MM.1S (cell line): ENCODE data around the gene BTBD6.
"Not testable (repeated sequence)": the region's sequence is repeated elsewhere in the genome, so short reads cannot be mapped to it uniquely, and the experiment has no call there.

Experiments
- DNase-seq: peaks from one replicate; pipeline ENCODE4 v3.0.0-alpha.2; 2015
- H2AFZ ChIP-seq: fragments of 300-600 bp; sonication (generic); 2 replicates; pipeline ENCODE4 v1.6.0; 2016; ENCODE audit warnings: antibody characterized with exemption, low read length
- H3F3A ChIP-seq: fragments of 300-600 bp; sonication (generic); 2 replicates; pipeline ENCODE4 v1.6.1; 2016; ENCODE audit warnings: mild to moderate bottlenecking, antibody characterized with exemption, low read length, moderate library complexity, mixed read lengths; ENCODE audit not compliant: insufficient read depth
- H3K27ac ChIP-seq: fragments of 300-600 bp; sonication (generic); 2 replicates; pipeline ENCODE4 v1.5.1; 2016; ENCODE audit warnings: mild to moderate bottlenecking, low read length
- H3K27me3 ChIP-seq: fragments of 300-600 bp; sonication (generic); replicated peaks from 2 replicates; pipeline ENCODE4 v1.6.0; 2016; ENCODE audit warnings: low read length; ENCODE audit not compliant: insufficient read depth
- H3K36me3 ChIP-seq: fragments of 300-600 bp; sonication (generic); replicated peaks from 2 replicates; pipeline ENCODE4 v1.6.1; 2016; ENCODE audit warnings: mild to moderate bottlenecking, low read length, mixed read lengths; ENCODE audit not compliant: insufficient read depth
- H3K4me1 ChIP-seq: fragments of 300-600 bp; sonication (generic); 2 replicates; pipeline ENCODE4 v1.6.1; 2016; ENCODE audit warnings: low read length, mixed read lengths
- H3K4me2 ChIP-seq: fragments of 300-600 bp; sonication (generic); 2 replicates; pipeline ENCODE4 v1.6.0; 2016; ENCODE audit warnings: low read depth, low read length
- H3K4me3 ChIP-seq: fragments of 300-600 bp; sonication (generic); 2 replicates; pipeline ENCODE4 v1.5.1; 2016; ENCODE audit warnings: low read length, mixed read lengths
- H3K79me2 ChIP-seq: fragments of 300-600 bp; sonication (generic); 2 replicates; pipeline ENCODE4 v1.6.1; 2016; ENCODE audit warnings: mixed run types, low read length, mixed read lengths
- H3K9ac ChIP-seq: fragments of 300-600 bp; sonication (generic); 2 replicates; pipeline ENCODE4 v1.6.1; 2016; ENCODE audit warnings: low read length, mixed read lengths
- H3K9me2 ChIP-seq: fragments of 300-600 bp; sonication (generic); replicated peaks from 2 replicates; pipeline ENCODE4 v1.6.1; 2016; ENCODE audit warnings: mild to moderate bottlenecking, low read length, mixed read lengths; ENCODE audit not compliant: insufficient read depth
- H3K9me3 ChIP-seq: fragments of 300-600 bp; sonication (generic); replicated peaks from 2 replicates; pipeline ENCODE4 v1.6.1; 2016; ENCODE audit warnings: mild to moderate bottlenecking, low read length, mixed read lengths; ENCODE audit not compliant: insufficient read depth
- H4K20me1 ChIP-seq: fragments of 300-600 bp; sonication (generic); 2 replicates; pipeline ENCODE4 v1.6.1; 2016; ENCODE audit warnings: mild to moderate bottlenecking, low read length, moderate library complexity, mixed read lengths; ENCODE audit not compliant: insufficient read depth
- CTCF ChIP-seq: fragments of 300-600 bp; sonication (generic); IDR thresholded peaks from 2 replicates; pipeline ENCODE4 v1.5.1; 2016; ENCODE audit warnings: antibody characterized with exemption, low read length, mixed read lengths
- EZH2 ChIP-seq: fragments of 300-600 bp; sonication (generic); optimal IDR thresholded peaks from 2 replicates; pipeline ENCODE3; 2017; ENCODE audit warnings: low read depth, mild to moderate bottlenecking, antibody characterized with exemption, low read length, mixed read lengths
- EZH2phosphoT487 ChIP-seq: fragments of 300-600 bp; sonication (generic); IDR thresholded peaks from 2 replicates; pipeline ENCODE4 v1.6.1; 2018; ENCODE audit warnings: antibody characterized with exemption, low read length

BTBD6 gene

GRCh38 chr14:105292826-105293711 is 44.7 kb downstream of the BTBD6 start:
- H3K36me3 ChIP-seq: no peaks in the 10 kb centered on the region
- no peak for DNase-seq
- H4K20me1 ChIP-seq: no peaks in the 10 kb centered on the region
- peaks cover 50% of the 10 kb centered on the region for H3K79me2 ChIP-seq
- TF ChIP-seq EZH2 (no peak), CTCF (no peak), EZH2phosphoT487 (no peak)
- H3K4me3 ChIP-seq: no peak overlapping the region
- no peak overlapping the region for H3K27ac ChIP-seq
- no peak overlapping the region for H3K4me2 ChIP-seq
- no peak overlapping the region for H2AFZ ChIP-seq
- no peaks in the 10 kb centered on the region for H3K27me3 ChIP-seq
- no peak overlapping the region for H3K9ac ChIP-seq
- no peaks in the 10 kb centered on the region for H3K9me3 ChIP-seq
- no peaks in the 10 kb centered on the region for H3K4me1 ChIP-seq
- no peaks in the 10 kb centered on the region for H3F3A ChIP-seq
- H3K9me2 ChIP-seq: no peaks in the 10 kb centered on the region

- Histone ChIP-seq H4K20me1 (no peaks in the 10 kb centered on the region), H2AFZ (no peak overlapping the region), H3K9me2 (no peaks in the 10 kb centered on the region), H3K4me3 (no peak overlapping the region), H3F3A (no peaks in the 10 kb centered on the region), H3K36me3 (no peaks in the 10 kb centered on the region), H3K27ac (no peak overlapping the region), H3K4me2 (no peak overlapping the region), H3K9me3 (no peaks in the 10 kb centered on the region), H3K4me1 (no peaks in the 10 kb centered on the region), H3K27me3 (no peaks in the 10 kb centered on the region), H3K9ac (no peak overlapping the region), H3K79me2 (peaks cover 57% of the 10 kb centered on the region)
- DNase-seq: no peak
- TF ChIP-seq EZH2phosphoT487: no peak
- no peak for TF ChIP-seq EZH2
- TF ChIP-seq CTCF: no peak
These were observed 45.8 kb downstream of the BTBD6 start for GRCh38 chr14:105294142-105294597.

GRCh38 chr14:105297311-105297710 is 49.0 kb downstream of the BTBD6 start:
- H3F3A ChIP-seq, H2AFZ ChIP-seq, H3K9me3 ChIP-seq, H3K4me2 ChIP-seq, H3K4me3 ChIP-seq, H3K4me1 ChIP-seq, DNase-seq, H3K9me2 ChIP-seq, H3K27me3 ChIP-seq, H3K9ac ChIP-seq, H4K20me1 ChIP-seq, H3K27ac ChIP-seq, H3K36me3 ChIP-seq: not testable (repeated sequence)
- H3K79me2 ChIP-seq: peaks cover 57% of the 10 kb centered on the region
